ENCODE results near the gene SNX11. TPM values are rescaled to one million over a fixed set of nuclear protein-coding genes. Genes with fewer than 3 reads are reported as not detected.

The SNX11 gene
- total RNA-seq, 1 donor from 2014 or later = 17.4 TPM

- no peak for ATAC-seq
These were observed 54.9 kb downstream of the SNX11 start for GRCh38 chr17:48162306-48162934.

- no peak for ATAC-seq
These were observed 55.5 kb downstream of the SNX11 start for GRCh38 chr17:48162946-48163506.

- no peak for ATAC-seq
These were observed 56.2 kb downstream of the SNX11 start for GRCh38 chr17:48163809-48164208.

- ATAC-seq = no peak
These were observed 62.4 kb downstream of the SNX11 start for GRCh38 chr17:48169926-48170325.

Other genes with a start within 250 kb of the SNX11 start
- gene SP2, start 211.5 kb upstream of the SNX11 start, total RNA-seq = 12.7 TPM
- gene PNPO, start 166.2 kb upstream of the SNX11 start, total RNA-seq = 33.3 TPM
- 11.0 TPM for gene PRR15L, start 149.9 kb upstream of the SNX11 start, total RNA-seq
- 73.4 TPM for gene CDK5RAP3, start 136.7 kb upstream of the SNX11 start, total RNA-seq
- gene COPZ2, start 70.0 kb upstream of the SNX11 start, total RNA-seq = 17.3 TPM
- gene NFE2L1, start 59.4 kb upstream of the SNX11 start, total RNA-seq = 90.4 TPM
- gene CBX1, start 6.3 kb upstream of the SNX11 start, total RNA-seq = 29.2 TPM

Data from esophagus mucosa (tissue), 1 donor.